T-helper 1 cell (primary cell): ENCODE data around the gene NSG2.
"Not testable (repeated sequence)": the region's sequence is repeated elsewhere in the genome, so short reads cannot be mapped to it uniquely, and the experiment has no call there.

Experiments
- DNase-seq, 5 donors: peaks; one replicate each; pipeline ENCODE4 v3.0.0-alpha.2; 2012 to 2020
- total RNA-seq, 4 donors: gene quantifications; one replicate each; lab custom pipeline; 2026; lab: John Stamatoyannopoulos, UW

NSG2 gene
- total RNA-seq = 0 to 0.23 (median 0.06) reads per million in 4 donors

DNA sequence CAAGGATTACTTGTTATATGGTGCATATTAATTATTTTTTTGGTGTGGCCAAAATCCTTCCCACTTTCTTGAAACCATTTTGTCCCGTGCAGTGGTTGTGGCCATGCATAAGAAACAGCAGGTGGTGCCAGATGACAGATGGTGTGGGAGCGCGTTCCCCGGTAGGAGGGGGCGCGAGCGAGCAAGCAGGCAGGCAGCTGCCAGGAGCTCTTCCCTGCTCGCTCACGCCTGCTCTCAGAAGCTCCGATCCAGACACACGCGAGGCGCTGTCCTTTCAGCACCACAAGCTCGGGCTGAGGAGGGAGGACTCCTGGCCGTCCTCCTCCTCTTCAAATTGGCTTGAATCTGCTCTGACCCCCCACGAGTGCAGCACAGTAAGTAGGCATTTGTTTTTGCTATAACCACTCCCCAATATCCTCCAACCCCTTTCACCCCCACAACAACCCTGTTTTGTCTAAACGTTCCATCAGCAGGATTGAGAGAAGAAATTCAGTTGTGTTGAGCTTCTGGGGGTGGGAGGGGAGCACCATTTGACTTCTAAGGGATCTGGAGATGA, at the start of gene NSG2:
TSS of gene NSG2 (plus strand) at position 237 of the 556 bp plus-strand sequence. CDS start 1,050 bp downstream, outside the sequence.
- DNase-seq = peak in 1 of 5 donors; percentile 27

DNA sequence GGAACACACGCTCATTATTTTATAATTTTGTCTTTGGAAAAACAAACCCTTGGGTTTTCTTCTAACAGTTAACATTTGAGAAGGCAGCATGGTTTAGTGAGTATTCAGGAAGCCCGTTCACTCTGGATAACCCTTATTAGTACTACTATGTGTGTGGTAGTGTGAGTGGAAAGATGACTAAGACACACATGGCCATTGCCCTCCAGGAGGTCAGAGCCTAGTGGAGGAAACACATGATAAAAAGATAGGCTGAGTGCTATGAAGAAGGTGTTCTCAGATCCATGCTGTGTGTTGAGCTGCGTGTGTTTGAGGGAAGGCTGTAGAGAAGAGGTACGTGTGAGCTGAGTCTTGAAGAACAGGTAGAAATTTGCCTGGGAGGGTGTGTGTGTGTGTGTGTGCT, 48.2 kb upstream of the NSG2 start:
- no peak for DNase-seq

DNA sequence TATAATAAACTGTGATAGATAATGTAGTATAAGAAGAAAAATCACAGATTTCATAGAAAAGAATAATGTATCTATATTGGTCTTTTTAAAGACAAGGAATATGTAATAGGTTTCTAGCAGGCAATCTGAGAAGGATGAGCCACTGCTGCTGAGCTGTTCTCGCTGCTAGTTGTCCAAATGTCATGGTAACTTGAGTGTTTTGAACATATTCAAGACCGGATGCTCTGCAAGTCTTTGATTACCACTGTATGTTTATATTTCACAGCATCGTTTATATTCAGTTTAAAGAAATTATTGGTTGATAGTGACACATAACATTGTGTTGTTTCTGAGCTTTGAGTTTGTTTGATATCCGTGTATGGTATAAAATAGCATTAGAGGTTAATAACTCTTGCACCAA, 47.0 kb upstream of the NSG2 start:
- no peak for DNase-seq

DNA sequence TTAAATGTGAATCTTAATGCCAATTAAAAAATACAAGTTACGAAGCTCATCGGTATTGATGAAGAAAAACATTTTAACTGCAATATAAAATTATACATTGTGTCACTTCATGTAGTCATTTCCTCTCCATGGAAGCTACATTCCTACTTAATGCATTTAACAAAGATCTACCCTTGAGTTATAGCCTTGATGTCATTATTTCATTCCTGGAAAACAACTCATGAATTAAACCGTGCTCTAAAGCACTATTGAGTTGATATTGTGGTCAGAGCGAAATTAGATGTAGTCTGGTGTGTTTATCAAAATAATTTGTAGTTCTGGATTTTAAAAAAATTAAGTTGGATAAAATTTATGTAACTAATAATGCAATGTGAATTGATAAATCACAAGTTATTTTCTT, 45.4 kb upstream of the NSG2 start:
- no peak for DNase-seq

DNA sequence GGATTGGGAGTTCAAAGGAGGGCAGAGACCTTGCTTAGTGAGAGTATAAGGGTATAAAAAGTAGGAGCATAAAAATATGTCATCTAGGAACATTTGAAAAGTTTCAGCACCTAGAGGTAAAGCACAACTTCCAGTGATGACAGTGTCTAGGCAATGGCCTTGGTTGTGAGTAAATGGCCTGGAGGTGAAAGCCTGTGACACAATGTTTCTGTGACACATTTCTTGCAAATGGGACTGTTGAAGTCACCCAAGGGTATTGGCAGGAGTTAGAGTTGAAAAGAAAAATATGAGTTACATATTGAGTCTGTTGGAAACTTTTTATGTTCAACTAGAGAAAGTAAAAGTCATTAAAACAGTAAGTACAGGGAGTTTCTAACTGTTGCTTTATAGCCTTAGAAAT, 41.7 kb upstream of the NSG2 start:
- DNase-seq = no peak

DNA sequence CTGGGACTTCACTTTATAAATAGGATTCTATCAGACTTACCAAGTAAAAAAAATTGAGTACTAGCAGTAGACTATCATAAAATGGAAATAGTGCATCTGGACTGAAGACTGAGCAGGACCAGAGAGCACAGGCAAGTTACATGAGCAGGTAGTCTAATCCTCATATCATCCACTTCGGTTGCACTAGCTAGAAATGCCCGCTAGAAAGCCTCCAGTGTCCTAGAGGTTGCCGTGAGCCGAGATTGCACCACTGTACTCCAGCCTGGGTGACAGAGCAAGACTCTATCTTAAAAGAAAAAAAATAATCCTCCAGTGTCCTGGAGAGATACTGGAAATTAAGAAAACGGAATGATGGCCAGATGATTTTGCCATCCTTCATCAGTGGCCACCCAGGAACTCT, 36.6 kb upstream of the NSG2 start:
- no peak for DNase-seq

DNA sequence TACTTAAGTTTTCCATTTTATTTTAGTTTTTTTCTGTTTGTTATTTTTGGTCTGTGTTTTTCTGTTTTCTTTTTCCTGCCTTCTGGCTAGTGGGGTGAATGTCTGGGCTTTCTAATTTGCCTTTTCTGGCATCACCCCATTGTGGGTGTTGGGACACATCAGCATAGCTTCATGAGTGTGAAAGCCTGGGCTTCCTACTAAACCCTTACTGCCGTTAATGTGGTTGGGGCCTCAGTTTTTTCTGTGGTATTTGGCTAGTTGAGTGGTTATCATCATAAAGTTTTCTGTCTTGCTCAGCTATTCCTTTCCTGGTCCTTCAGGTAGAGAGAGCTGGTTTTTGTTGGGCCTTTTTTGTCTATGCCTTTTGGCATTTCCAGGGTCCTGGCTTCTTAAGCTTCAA, 35.1 kb upstream of the NSG2 start:
- DNase-seq = no peak

DNA sequence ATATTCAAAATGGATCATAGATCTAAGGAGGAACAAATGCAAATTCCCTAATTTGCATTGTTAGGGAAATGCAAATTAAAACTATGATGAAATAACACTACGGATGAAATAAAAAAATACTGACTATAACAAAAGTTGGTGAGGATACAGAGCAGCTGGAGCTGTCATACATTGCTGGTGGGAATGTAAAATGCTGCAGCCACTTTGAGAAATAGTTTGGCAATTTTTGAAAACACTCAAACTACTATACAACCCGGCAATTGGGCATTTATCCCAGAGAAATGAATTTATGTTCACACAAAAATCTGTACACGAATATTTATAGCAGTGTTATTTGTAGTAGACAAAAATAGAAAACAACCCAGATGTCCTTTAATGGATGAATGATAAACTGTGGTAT, 34.1 kb upstream of the NSG2 start:
- no peak for DNase-seq

DNA sequence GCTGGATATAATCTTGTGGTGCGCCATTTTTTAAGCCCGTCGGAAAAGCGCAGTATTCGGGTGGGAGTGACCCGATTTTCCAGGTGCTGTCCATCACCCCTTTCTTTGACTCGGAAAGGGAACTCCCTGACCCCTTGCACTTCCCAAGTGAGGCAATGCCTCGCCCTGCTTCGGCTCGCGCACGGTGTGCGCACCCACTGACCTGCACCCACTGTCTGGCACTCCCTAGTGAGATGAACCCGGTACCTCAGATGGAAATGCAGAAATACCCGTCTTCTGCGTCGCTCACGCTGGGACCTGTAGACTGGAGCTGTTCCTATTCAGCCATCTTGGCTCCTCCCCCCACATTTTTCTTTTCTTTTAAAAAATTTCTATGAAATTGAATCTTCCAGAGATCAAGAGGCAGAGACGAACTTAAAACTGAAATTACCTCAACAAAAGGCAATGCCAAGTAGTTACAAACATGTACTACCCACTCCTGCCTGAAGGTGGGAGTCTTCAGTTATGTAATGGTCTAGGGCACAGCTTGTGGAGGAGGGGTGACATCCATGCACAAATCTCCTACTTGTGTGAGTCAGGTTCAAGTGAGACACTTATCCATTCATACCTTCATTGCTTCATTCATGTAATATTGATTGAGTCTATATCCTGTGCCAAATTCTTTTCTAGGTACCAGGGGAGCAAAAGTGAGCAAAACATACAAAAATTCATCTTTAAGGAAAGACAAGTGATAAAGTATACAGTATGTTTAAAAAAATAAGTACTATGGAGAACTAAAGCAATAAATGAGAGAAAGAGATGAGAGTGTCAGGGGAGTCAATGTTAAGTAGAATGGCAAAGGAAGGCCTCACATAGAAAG, 25.2 kb upstream of the NSG2 start:
- DNase-seq = not testable (repeated sequence)

DNA sequence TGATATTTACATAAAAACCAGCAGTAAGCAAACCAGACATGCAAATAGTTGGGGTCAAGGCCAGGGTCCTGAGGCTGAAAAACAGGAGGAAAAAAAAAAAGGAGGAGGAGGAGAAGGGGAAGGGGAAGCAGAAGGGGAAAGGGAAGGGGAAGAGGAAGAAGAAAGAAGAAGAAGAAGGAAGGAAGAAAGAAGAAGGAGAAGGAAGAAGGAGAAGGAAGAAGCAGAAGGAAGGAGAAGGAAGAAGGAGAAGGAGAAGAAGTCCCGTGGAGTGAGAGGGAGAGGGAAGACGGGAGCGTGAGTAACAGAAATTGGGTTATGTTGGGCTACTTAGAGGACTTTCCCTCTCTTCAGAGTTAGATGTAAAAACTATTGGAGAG, 24.6 kb upstream of the NSG2 start:
- no peak for DNase-seq

DNA sequence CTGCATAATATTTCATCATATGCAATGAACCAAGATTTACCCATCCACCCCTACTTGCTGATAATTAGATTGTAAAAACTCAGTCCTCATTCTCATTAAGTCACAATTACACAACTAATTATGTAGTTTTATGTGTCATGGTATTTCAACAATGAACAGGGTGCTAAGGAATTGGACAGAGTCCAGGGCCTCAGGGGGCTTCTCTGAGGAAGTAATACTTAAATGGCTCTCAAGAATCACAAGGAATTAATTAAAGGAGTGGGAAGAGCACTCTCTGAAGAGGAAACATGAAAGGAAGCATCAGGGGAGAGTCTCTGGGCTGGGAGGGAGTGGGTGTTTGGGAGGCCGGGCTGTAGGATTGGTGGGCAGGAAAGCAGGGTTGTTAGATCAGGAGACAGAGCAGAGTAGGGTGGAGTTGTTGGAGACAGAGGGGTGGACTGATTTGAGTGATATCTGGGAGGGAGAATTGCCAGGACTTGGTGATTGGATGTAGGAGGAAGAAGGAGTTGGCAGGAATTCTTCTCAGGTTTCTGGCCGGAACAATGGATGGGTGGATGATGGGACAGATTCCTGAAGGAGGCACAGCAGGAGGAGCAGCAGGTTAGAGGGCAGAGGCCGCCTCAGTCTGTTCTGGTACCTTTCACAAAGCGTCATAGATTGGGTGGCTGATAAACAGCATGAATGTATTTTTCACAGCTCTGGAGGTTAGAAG, 23.0 kb upstream of the NSG2 start:
- DNase-seq = no peak

DNA sequence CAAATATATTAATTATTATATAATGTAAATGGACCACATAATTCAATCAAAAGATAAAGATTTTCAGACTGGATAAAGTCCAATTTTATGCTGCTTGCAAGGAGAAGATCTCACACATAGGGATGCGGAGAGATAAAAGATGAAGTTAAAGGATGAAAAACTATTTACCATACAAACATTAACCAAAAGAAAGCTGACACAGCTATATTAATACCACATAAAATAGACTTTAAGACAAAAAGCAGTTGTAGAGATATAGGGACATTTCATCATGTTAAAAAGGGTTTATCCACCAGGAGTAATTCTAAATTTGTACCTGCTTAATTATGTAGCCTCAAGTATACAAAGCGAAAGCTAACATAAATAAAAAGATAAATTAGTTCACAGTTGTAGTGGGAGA, 15.2 kb upstream of the NSG2 start:
- DNase-seq = no peak

DNA sequence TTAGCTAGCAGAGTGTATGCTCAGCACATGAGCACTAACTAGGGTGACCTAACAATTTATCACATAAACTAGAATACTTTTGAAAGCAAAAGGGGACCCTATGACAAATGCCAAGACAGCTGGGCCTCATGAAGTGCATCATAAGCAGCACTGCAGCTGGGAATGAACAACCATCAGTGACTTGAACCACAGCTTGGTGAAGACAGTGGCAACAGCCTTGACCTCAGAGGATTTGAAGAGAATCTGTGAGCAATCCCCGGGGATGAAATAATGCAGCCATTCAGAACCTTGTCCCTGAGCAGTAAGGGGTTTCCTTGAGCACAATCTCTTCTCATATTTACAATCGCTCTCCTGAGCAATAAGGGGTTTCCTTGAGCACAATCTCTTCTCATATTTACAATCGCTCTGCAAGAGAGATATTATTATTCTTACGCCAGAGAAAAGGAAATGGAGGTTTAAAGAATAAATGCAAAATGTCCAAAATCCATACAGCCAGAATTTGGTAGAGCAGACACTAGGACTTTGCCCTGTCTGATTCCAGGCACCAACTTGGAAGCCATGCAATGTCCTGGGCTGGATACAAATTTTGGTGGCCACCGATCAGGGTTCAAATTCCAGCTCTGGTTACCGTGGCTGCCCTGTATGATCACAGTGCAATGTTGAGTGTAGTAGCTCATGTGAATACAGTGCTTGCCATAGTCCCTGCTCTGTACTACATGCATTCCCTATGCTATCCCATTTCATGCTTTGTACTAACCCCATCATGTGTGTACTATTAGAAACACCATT, 846 bp upstream of the NSG2 start:
- DNase-seq = no peak

DNA sequence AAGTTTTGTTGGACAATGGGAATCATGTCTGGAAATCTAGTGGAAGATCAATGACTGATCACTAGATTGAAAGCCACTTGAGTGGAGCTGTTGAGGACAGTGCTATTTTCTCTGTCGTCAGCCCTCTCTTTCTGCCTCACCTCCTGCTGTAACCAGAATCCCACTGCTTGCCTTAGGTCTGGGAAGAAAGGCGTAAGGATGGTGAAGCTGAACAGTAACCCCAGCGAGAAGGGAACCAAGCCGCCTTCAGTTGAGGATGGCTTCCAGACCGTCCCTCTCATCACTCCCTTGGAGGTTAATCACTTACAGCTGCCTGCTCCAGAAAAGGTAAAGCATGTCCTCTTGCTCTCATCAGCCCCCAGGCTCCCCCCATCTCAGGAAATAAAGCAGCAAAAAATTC, 1.1 kb downstream of the NSG2 start:
- DNase-seq = no peak

DNA sequence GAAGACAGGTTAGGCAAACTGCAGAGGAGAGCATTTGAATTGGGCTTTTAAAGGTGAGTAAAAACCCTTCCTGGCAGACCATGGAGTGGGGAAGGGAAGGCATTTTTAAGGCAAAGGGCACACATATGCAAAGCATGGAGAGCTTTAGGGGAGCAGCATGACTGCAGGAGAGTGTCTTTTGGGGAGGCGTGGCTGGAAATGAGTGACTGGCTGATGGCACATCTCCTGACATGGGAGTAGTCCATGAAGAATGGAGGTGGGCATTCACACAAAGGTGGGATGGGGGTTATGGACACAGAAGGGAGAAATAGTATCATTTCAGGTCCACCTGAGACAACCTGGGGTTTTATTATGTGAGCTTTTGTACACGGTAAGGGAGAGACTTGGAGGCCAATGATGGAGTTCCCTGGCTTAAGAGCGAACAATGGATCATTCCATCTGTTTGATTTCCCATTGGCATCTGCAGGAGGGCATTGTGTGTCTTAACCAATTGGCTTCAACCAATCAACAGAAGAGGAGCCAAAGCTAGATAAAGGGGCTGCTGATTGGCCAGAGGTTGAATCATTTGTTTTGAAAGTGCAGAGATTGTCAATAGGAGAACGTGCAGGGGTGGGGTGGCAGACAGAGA, 2.1 kb downstream of the NSG2 start:
- no peak for DNase-seq

DNA sequence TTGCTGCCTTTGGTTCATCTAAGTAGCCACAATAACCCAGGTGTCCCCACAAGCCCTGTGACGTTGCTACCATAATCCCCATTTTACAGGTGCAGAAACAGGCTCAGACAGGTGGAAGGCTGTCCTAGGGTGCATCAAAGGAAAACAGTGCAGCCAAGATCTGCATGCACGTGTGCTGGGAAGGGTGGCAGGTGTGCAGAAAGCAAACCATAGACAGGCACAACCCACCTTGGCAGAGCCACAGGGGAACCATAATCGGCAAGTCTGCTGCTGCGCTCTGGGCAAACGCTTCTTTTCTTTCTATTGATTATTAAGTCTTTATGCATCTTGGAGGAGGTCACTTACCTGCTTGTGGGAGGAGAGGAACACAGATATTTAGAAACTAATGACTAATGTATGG, 7.1 kb downstream of the NSG2 start:
- no peak for DNase-seq

DNA sequence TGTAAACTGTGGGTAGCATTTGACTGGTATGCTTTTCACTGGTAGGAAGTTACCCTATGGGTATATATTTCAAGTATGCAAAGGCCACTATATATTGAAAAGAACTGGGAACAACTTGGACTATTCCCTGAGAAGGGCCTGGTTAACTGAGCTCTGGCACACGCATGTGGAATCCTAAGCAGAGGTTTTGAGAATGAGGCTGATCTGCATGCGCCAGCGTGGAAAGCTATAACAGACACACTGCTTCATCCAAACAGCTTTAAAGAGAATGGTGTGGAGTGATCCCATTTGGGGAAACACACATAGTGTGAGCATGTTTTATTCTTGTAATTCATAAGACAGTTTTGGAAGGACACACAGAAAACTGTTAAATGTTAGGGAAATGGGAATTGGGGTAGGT, 8.4 kb downstream of the NSG2 start:
- no peak for DNase-seq

DNA sequence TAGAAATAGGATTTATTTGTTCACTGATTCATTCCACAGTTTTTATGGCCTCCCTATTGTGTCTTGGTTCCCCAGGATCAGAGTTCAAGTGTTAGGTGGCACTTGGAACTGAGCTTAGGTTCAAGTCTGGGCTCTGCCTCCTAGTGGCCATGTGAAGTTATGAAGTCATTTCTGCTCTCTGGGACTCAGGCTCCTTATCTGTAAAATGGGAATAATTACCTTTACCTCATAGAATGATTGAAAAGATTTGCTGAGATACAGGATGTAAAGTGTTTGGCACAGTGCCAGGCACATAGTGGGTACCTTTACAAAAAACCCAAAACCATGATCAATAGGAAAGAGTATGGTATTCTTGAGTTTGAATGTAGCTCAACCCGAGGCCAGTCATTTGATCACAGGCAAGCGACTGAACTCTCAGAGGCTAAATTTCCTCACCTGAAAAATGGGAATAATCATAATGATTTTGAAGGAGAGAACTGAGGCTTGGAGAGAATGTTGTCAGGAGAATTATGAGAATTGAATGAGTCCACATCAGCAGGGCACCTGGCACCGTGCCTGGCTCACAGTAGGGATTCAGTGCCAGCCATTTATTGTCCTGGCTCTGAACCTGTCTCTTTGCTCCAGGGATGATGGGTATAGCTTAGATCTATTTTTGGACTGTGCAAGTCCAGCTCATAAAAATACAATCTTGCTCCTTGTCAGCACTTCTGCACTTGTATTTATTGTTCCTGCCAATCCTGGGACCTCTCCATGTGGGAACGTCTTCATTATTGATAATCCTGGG, 10.8 kb downstream of the NSG2 start:
- DNase-seq = no peak

DNA sequence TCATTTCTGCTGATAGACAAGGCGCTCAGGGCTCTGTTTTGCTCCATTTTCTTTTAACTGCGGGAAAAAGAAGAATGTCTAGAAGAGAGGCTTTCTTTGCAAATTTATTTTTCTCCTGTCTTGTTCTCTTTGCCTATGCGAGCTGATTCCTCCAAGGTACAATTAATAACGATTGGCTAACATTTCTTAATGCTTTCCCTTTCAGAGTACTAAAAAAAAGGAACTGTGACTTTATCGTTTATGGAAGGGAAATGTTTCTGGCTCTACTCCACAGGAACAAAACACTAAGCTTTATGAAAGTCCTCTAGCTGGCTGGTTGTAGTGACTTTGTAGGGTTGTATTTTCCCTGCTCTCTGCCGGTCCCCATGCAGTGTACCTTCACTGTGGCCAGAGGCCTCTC, 11.7 kb downstream of the NSG2 start:
- DNase-seq = no peak

DNA sequence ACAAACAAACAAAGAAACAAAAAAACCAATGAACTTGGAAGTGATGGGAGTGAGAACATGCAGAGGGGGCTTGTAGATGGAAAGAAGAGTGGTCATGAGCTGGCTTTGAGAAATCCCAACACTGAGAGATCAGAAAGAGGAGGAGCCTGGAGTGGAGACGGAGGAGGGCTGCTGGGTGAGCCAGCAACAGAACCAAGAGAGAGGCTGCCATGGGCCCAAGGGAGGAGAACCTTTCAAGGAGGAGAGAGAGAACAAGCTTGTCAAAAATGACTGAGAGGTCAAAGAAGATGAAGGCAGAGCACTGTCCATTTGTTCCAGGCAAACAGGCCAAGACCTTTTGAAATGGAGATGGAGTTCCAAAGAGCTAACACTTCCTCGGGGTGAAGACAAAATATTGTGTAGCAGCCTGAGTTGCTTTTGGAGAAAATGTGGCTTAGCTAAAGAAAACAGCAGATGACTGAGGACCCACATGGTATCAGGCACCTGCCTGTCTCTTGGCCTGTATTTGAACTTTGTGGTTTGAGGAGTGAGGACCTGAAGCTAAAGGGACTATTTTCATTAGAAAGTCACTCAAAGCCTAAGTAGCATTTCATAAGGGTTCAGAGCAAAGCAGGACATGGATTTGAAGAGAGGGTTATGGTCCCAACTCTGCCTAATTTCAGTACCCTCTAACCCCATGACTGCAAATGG, 13.1 kb downstream of the NSG2 start:
- DNase-seq = no peak

DNA sequence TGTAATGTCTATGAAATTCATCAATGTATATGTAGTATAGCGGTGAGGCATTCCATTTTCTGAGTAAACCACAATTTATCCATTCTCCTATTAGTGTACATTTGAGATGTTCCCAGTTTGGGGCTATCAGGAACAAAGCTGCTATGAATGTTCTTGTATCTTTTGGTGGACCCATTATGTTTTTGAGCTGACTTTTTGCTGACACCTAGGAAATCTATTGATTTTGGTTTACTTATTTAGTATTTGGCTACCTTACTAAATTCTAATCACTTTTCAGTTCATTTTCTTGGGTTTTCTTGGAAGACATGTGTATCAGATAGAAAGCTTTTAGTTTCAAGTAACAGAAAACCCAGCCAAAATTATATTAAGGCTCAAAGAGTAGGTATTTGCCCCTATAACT, 13.7 kb downstream of the NSG2 start:
- DNase-seq = no peak
